Liver (tissue), 9 donors: Measurements from ENCODE around the gene KIZ. TPM values are rescaled to one million over a fixed set of nuclear protein-coding genes. Genes with fewer than 3 reads are reported as not detected.

Experiments used
- DNase-seq: peaks from one replicate; pipeline ENCODE4 v3.0.0-alpha.2; 2017; ENCODE audit warnings: low spot score
- H3K27ac ChIP-seq, 2 donors: one replicate each; pipeline ENCODE4 v1.7.0; 2013; ENCODE audit warnings: inconsistent platforms in 2 of 2, low read length in 2 of 2, control low read depth in 1 of 2, low read depth in 1 of 2, mild to moderate bottlenecking in 1 of 2
- H3K27me3 ChIP-seq, 4 donors: one replicate each; pipeline versions ENCODE4 v1.6.1 to v1.7.0; 2013; ENCODE audit warnings: low read length in 3 of 4, inconsistent platforms in 1 of 4, mild to moderate bottlenecking in 1 of 4, moderate library complexity in 1 of 4; ENCODE audit not compliant: control insufficient read depth in 4 of 4, insufficient read depth in 4 of 4
- H3K36me3 ChIP-seq, 4 donors: one replicate each; pipeline versions ENCODE4 v1.6.1 to v1.7.0; 2013; ENCODE audit warnings: low read length in 3 of 4, mild to moderate bottlenecking in 3 of 4, low read depth in 1 of 4, moderate library complexity in 1 of 4; ENCODE audit not compliant: control insufficient read depth in 4 of 4, insufficient read depth in 3 of 4
- H3K4me1 ChIP-seq, 4 donors: one replicate each; pipeline versions ENCODE4 v1.6.1 to v1.7.0; 2013; ENCODE audit warnings: low read length in 3 of 4, mild to moderate bottlenecking in 3 of 4, moderate library complexity in 1 of 4; ENCODE audit not compliant: control insufficient read depth in 4 of 4, insufficient read depth in 4 of 4
- H3K4me3 ChIP-seq, 3 donors: one replicate each; pipeline versions ENCODE4 v1.6.1 to v1.7.0; 2013; ENCODE audit warnings: low read length in 3 of 3, control low read depth in 1 of 3, low read depth in 1 of 3, mild to moderate bottlenecking in 1 of 3
- H3K9ac ChIP-seq, 2 donors: one replicate each; pipeline ENCODE4 v1.7.0; 2013; ENCODE audit warnings: low read length in 2 of 2, mild to moderate bottlenecking in 2 of 2, moderate library complexity in 2 of 2, control low read depth in 1 of 2, low read depth in 1 of 2
- H3K9me3 ChIP-seq, 4 donors: one replicate each; pipeline versions ENCODE4 v1.6.1 to v1.7.0; 2013; ENCODE audit warnings: low read length in 3 of 4; ENCODE audit not compliant: control insufficient read depth in 4 of 4
- FOXA2 ChIP-seq: IDR thresholded peaks from 2 replicates; pipeline ENCODE4 v1.6.1; 2016; ENCODE audit warnings: antibody characterized with exemption
- HNF4A ChIP-seq, 2 donors: conservative IDR thresholded peaks; 2 replicates each; pipeline ENCODE4 v1.6.1; 2016; ENCODE audit warnings: antibody characterized with exemption in 2 of 2, mild to moderate bottlenecking in 2 of 2
- HNF4G ChIP-seq: IDR thresholded peaks from 2 replicates; pipeline ENCODE4 v1.6.1; 2016; ENCODE audit warnings: antibody characterized with exemption
- JUND ChIP-seq, 2 donors: IDR thresholded peaks; 2 replicates each; pipeline ENCODE4 v1.6.1; 2016; ENCODE audit warnings: antibody characterized with exemption in 2 of 2
- NR2F2 ChIP-seq: IDR thresholded peaks from 2 replicates; pipeline ENCODE4 v1.6.1; 2016; ENCODE audit warnings: antibody characterized with exemption
- SP1 ChIP-seq: IDR thresholded peaks from 2 replicates; pipeline ENCODE4 v1.6.1; 2018; ENCODE audit warnings: antibody characterized with exemption, mild to moderate bottlenecking
- TAF1 ChIP-seq: conservative IDR thresholded peaks from 2 replicates; pipeline ENCODE4 v1.6.1; 2016; ENCODE audit warnings: antibody characterized with exemption, mild to moderate bottlenecking
- YY1 ChIP-seq: IDR thresholded peaks from 2 replicates; pipeline ENCODE4 v1.6.1; 2016; ENCODE audit warnings: antibody characterized with exemption, mild to moderate bottlenecking
- ZBTB33 ChIP-seq: IDR thresholded peaks from 2 replicates; pipeline ENCODE4 v1.6.1; 2016; ENCODE audit warnings: antibody characterized with exemption
- WGBS: extraction: QIAGEN DNeasy Blood & Tissue Kit; methylation state at CpG from one replicate; pipeline ENCODE4 v1.1.7; 2013; 5-methylcytosine and 5-hydroxymethylcytosine counted together
- polyA plus RNA-seq, 2 donors: library from polyadenylated mRNA; stranded (reverse) in 1 of 2; unstranded in 1 of 2; fragments of 200-250 nt in 1 of 2; fragments of >200 nt in 1 of 2; fragmentation: Nextera tagmentation in 1 of 2; extraction: Ambion mirVana in 1 of 2; gene quantifications; one replicate each; pipeline versions ENCODE4 v1.2.1 to v1.2.3, GENCODE V29; 2013 to 2015
- total RNA-seq, 2 donors: library from RNA; depleted of rRNA; stranded (reverse); fragments of >200 nt; gene quantifications; one replicate each; pipeline ENCODE4 v1.2.3, GENCODE V29; 2014
- TF ChIP-seq, protein P1 (sequence below): IDR thresholded peaks from 2 replicates; pipeline ENCODE4 v1.6.1; 2016; ENCODE audit warnings: antibody characterized with exemption, mild to moderate bottlenecking
- TF ChIP-seq, protein P2 (sequence below): IDR thresholded peaks from 2 replicates; pipeline ENCODE4 v1.6.1; 2016; ENCODE audit warnings: antibody characterized with exemption
- donor health status: healthy.
- donor health status: healthy.
- donor health status: healthy.
- donor health status: healthy.
- donor health status: healthy.

KIZ gene
- total and polyA plus RNA-seq, 4 donors: 3.0 to 9.5 (median 5.2) TPM

DNA sequence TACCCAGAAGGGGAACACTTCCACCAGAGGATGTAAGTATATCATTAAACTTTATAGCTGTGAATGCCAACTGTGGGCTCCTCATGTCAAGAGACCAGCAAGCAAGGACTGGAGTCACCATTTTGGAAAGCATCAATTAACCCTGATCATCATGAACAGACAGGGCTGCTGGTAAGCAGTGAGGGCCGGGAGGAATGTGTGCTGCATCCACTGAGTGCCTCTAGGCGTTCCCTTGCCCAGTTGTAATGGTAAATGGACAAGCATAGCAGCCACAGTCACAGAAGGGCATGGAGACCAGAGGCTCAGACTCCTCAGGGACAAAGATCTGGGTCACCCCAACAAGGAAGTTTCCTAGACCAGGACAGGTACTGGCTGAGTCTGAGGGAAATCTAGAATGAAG lies 43.3 kb upstream of the KIZ start:
- WGBS: 51% methylated on average over 2 of the region's 2 CpGs
- Histone ChIP-seq H3K9ac (no peak overlapping the region), H3K27me3 (peaks cover 0 to 3% (median 0%) of the 10 kb centered on the region in 4 donors), H3K27ac (no peak overlapping the region), H3K4me3 (no peak overlapping the region), H3K36me3 (no peaks in the 10 kb centered on the region), H3K9me3 (no peaks in the 10 kb centered on the region), H3K4me1 (no peaks in the 10 kb centered on the region)
- TF ChIP-seq NR2F2 (no peak), SP1 (no peak), JUND (IDR thresholded peaks at IDR 0.05) (no peak), HNF4G (no peak), ZBTB33 (no peak), FOXA2 (no peak)
- no peak for DNase-seq

GRCh38 chr20:21083825-21084325 lies 42.0 kb upstream of the KIZ start:
- H3K4me3 ChIP-seq: no peak overlapping the region
- no peak for DNase-seq
- H3K9ac ChIP-seq: no peak overlapping the region
- 34% methylated on average over 2 of the region's 2 CpGs for WGBS
- no peaks in the 10 kb centered on the region for H3K4me1 ChIP-seq
- H3K27me3 ChIP-seq: peaks cover 0 to 3% (median 0%) of the 10 kb centered on the region in 4 donors
- TF ChIP-seq YY1 (no peak), SP1 (no peak), ZBTB33 (no peak), HNF4G (no peak)
- no peaks in the 10 kb centered on the region for H3K9me3 ChIP-seq
- H3K27ac ChIP-seq: no peak overlapping the region
- no peaks in the 10 kb centered on the region for H3K36me3 ChIP-seq

- Histone ChIP-seq H3K27me3 (peaks cover 2 to 13% (median 4%) of the 10 kb centered on the region in 4 donors), H3K4me1 (no peaks in the 10 kb centered on the region), H3K9ac (no peak overlapping the region), H3K27ac (no peak overlapping the region), H3K36me3 (no peaks in the 10 kb centered on the region), H3K9me3 (no peaks in the 10 kb centered on the region), H3K4me3 (no peak overlapping the region)
- 79% methylated on average over 9 of the region's 9 CpGs for WGBS
- no peak for DNase-seq
- TF ChIP-seq, protein P1, sequence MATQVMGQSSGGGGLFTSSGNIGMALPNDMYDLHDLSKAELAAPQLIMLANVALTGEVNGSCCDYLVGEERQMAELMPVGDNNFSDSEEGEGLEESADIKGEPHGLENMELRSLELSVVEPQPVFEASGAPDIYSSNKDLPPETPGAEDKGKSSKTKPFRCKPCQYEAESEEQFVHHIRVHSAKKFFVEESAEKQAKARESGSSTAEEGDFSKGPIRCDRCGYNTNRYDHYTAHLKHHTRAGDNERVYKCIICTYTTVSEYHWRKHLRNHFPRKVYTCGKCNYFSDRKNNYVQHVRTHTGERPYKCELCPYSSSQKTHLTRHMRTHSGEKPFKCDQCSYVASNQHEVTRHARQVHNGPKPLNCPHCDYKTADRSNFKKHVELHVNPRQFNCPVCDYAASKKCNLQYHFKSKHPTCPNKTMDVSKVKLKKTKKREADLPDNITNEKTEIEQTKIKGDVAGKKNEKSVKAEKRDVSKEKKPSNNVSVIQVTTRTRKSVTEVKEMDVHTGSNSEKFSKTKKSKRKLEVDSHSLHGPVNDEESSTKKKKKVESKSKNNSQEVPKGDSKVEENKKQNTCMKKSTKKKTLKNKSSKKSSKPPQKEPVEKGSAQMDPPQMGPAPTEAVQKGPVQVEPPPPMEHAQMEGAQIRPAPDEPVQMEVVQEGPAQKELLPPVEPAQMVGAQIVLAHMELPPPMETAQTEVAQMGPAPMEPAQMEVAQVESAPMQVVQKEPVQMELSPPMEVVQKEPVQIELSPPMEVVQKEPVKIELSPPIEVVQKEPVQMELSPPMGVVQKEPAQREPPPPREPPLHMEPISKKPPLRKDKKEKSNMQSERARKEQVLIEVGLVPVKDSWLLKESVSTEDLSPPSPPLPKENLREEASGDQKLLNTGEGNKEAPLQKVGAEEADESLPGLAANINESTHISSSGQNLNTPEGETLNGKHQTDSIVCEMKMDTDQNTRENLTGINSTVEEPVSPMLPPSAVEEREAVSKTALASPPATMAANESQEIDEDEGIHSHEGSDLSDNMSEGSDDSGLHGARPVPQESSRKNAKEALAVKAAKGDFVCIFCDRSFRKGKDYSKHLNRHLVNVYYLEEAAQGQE: no peak
- TF ChIP-seq, protein P2, sequence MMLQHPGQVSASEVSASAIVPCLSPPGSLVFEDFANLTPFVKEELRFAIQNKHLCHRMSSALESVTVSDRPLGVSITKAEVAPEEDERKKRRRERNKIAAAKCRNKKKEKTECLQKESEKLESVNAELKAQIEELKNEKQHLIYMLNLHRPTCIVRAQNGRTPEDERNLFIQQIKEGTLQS: no peak
- TF ChIP-seq HNF4A (conservative IDR thresholded peaks at IDR 0.05) (no peak), TAF1 (no peak)
These were observed 37.9 kb upstream of the KIZ start for GRCh38 chr20:21087862-21088540.
